ENCODE data around the gene ZNF770. TPM values are rescaled to one million over a fixed set of nuclear protein-coding genes. Genes with fewer than 3 reads are reported as not detected.

Gene ZNF770, protein sequence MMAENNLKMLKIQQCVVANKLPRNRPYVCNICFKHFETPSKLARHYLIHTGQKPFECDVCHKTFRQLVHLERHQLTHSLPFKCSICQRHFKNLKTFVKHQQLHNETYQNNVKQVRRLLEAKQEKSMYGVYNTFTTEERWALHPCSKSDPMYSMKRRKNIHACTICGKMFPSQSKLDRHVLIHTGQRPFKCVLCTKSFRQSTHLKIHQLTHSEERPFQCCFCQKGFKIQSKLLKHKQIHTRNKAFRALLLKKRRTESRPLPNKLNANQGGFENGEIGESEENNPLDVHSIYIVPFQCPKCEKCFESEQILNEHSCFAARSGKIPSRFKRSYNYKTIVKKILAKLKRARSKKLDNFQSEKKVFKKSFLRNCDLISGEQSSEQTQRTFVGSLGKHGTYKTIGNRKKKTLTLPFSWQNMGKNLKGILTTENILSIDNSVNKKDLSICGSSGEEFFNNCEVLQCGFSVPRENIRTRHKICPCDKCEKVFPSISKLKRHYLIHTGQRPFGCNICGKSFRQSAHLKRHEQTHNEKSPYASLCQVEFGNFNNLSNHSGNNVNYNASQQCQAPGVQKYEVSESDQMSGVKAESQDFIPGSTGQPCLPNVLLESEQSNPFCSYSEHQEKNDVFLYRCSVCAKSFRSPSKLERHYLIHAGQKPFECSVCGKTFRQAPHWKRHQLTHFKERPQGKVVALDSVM
- 10 to 100 TPM; 52.1 to 60.3 (median 57.6) TPM for total RNA-seq

DNA sequence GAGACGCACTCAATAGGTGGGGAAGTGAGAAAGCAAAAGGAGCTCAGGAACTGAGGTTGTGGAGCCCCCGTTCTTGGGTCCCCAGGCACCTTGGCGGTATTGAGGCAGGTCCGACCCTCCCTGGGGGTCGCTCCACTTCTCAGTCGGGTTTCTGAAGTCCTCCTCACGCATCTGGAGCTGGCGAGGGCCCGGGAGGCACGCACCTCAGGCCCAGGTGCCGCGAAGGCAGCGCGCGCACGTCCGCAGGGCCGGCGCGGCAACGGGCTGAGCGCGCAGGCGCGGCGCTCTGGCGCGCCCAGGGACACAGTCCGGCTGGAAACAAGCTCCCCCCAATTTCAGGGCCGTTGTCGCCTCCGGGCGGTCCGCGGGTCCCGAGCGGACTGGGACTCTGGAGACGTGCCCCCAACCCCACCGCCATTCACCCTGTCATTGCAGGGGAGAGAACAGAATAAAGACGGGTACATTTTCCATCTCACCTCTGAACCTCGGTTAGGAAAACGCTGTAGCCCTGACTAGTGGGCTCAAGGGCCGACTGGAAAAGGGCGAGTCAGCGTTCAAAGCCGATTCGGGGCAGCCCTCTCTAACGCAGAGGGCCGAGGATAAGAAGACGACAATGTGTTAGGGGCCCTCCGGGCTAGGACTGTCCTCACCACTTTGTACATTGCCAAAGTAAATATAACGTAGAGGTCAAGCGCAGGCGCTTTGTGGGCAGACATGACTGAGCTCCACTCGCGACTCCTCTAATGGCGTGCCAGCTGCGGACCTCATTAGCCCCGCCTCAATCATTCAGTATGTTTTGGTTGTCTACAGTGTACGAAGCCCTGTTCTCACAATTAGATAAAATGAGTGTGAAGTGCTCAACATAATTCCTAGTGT lies at the start of gene ZNF770:
TSS of gene ZNF770 (minus strand) at position 261 of the 876 bp plus-strand sequence. CDS start 4,853 bp downstream, outside the sequence.
- DNase-seq: peak; percentile 78
- peak within 1 kb of the TSS; percentile 95 for H3K4me3 Mint-ChIP-seq
- no peaks in the 10 kb centered on the region for H3K9me3 Mint-ChIP-seq
- peak; percentile 87 to 89 for ATAC-seq
- H3K4me1 Mint-ChIP-seq (ENCODE audit: low read depth): peaks cover 32% of the 10 kb centered on the region
- peaks cover 10% of the 10 kb centered on the region for H3K36me3 Mint-ChIP-seq (ENCODE audit: insufficient read depth)
- H3K27me3 Mint-ChIP-seq (ENCODE audit: low read depth): peaks cover 2% of the 10 kb centered on the region

GRCh38 chr15:35028235-35028984 lies 40.3 kb upstream of the ZNF770 start:
- Mint-ChIP-seq H3K4me3 (no peak overlapping the region), H3K27me3 (ENCODE audit: low read depth) (peaks cover 6% of the 10 kb centered on the region), H3K36me3 (ENCODE audit: insufficient read depth) (no peaks in the 10 kb centered on the region), H3K9me3 (no peaks in the 10 kb centered on the region), H3K4me1 (ENCODE audit: low read depth) (no peaks in the 10 kb centered on the region)
- DNase-seq: no peak
- ATAC-seq: no peak

DNA sequence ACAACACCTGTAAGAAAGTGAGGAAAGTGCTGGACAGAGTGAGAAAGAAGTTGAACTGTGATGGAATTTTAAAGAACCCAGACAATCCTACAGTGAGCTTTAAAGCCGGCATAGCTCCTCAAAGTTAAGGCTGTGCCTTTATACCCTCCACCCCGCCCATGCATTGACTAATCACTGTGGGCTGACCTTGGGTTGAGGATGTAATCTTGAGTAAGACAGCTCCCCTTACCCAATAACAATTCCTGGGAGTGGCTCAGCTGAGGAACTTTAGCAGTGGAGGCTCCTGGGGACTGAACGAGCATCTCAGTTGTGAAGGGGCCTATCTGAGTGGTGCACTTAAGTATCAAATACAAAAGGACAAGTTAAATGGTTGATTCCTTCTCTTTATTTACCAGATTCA lies 35.7 kb upstream of the ZNF770 start:
- no peak overlapping the region for H3K4me3 Mint-ChIP-seq
- DNase-seq (no peak), ATAC-seq (no peak)
- H3K9me3 Mint-ChIP-seq: no peaks in the 10 kb centered on the region
- no peaks in the 10 kb centered on the region for H3K36me3 Mint-ChIP-seq (ENCODE audit: insufficient read depth)
- H3K4me1 Mint-ChIP-seq (ENCODE audit: low read depth): no peaks in the 10 kb centered on the region
- peaks cover 2% of the 10 kb centered on the region for H3K27me3 Mint-ChIP-seq (ENCODE audit: low read depth)

DNA sequence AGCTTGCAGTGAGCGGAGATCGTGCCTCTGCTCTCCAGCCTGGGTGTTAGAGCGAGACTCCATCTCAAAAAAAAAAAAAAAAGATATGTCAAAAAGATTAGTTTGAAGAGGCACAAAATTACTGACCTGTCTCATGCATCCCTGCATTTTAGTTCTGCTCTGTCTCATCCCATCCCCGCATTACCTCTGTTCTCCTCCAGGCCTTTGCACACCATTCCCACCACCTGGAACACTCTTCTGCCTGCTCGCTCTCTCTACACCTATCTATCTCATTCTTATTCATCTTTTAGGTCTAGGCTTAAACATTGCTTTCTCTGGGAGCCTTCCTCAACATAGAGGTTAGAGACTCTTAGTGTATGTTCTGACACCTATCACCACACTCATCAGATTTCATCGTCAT lies 32.9 kb upstream of the ZNF770 start:
- no peaks in the 10 kb centered on the region for H3K36me3 Mint-ChIP-seq (ENCODE audit: insufficient read depth)
- no peaks in the 10 kb centered on the region for H3K9me3 Mint-ChIP-seq
- H3K4me3 Mint-ChIP-seq: no peak overlapping the region
- no peaks in the 10 kb centered on the region for H3K4me1 Mint-ChIP-seq (ENCODE audit: low read depth)
- DNase-seq (no peak), ATAC-seq (no peak)
- peaks cover 2% of the 10 kb centered on the region for H3K27me3 Mint-ChIP-seq (ENCODE audit: low read depth)

DNA sequence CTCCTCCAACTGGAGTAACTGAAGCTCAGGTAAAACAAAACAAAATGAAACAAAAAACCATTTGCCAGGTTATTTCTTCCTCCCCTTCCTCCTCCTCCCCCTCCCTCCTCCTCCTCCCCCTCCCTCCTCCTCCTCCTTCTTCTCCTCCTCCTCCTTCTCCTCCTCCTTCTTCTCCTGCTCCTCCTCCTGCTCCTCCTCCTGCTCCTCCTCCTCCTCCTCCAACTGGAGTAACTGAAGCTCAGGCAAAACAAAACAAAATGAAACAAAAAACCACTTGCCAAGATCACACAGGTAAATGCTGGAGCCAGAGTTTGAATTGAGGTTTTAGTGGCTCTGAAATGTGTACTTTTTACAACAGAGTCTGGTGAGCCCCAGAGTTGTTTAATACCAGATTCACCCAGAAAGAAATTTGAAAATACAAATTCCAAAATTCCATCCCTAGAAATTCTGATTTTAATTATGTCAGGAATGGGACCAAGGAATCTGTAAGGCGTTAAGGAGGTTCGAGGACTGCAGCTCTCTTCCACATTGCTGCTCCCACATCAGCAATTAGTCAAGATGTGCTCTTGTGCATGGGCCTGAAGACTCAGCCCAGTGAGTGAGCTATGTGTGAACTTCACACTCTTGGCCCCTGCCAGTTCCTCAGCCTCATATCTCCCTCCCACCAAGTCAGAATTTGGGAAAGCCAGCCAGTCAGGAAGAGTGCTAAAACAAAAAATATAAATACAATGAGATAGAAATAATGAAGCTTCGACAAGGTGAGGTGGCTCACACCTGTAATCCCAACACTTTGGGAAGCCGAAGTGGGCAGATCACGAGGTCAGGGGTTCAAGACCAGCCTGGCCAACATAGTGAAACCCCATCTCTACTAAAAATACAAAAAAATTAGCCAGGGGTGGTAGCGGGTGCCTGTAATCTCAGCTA lies 31.6 kb upstream of the ZNF770 start:
- H3K27me3 Mint-ChIP-seq (ENCODE audit: low read depth): peaks cover 2% of the 10 kb centered on the region
- no peaks in the 10 kb centered on the region for H3K36me3 Mint-ChIP-seq (ENCODE audit: insufficient read depth)
- H3K4me3 Mint-ChIP-seq: no peak overlapping the region
- H3K9me3 Mint-ChIP-seq: no peaks in the 10 kb centered on the region
- DNase-seq (no peak), ATAC-seq (no peak)
- H3K4me1 Mint-ChIP-seq (ENCODE audit: low read depth): no peaks in the 10 kb centered on the region

- H3K27me3 Mint-ChIP-seq (ENCODE audit: low read depth): peaks cover 4% of the 10 kb centered on the region
- H3K36me3 Mint-ChIP-seq (ENCODE audit: insufficient read depth): no peaks in the 10 kb centered on the region
- H3K4me3 Mint-ChIP-seq: no peak overlapping the region
- H3K9me3 Mint-ChIP-seq: no peaks in the 10 kb centered on the region
- no peaks in the 10 kb centered on the region for H3K4me1 Mint-ChIP-seq (ENCODE audit: low read depth)
- DNase-seq (no peak), ATAC-seq (no peak)
These were observed 26.2 kb upstream of the ZNF770 start for GRCh38 chr15:35014241-35014640.

DNA sequence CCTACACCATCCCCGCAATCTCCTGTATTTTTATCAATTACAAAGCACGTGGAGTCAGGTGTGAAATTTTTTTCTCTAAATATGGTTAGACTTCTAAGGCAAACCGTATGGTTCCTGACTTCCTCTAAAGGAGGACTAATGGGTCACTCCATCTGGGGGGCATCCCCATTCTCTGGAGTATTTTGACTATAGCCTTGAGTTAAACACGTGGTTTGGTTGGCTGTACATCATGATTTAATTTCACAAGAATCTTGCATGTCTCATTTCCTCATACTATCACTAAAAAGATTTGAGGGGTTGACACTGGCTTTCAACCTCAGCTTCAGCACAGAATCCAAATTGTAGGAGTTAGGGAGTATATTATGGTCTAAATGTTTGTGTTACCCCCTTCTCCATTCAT lies 25.3 kb upstream of the ZNF770 start:
- DNase-seq (no peak), ATAC-seq (no peak)
- no peaks in the 10 kb centered on the region for H3K9me3 Mint-ChIP-seq
- no peaks in the 10 kb centered on the region for H3K36me3 Mint-ChIP-seq (ENCODE audit: insufficient read depth)
- no peak overlapping the region for H3K4me3 Mint-ChIP-seq
- H3K27me3 Mint-ChIP-seq (ENCODE audit: low read depth): peaks cover 4% of the 10 kb centered on the region
- H3K4me1 Mint-ChIP-seq (ENCODE audit: low read depth): no peaks in the 10 kb centered on the region

- Mint-ChIP-seq H3K27me3 (ENCODE audit: low read depth) (no peaks in the 10 kb centered on the region), H3K9me3 (no peaks in the 10 kb centered on the region), H3K36me3 (ENCODE audit: insufficient read depth) (no peaks in the 10 kb centered on the region), H3K4me3 (no peak overlapping the region), H3K4me1 (ENCODE audit: low read depth) (no peaks in the 10 kb centered on the region)
- DNase-seq (no peak), ATAC-seq (no peak)
These were observed 19.3 kb upstream of the ZNF770 start for GRCh38 chr15:35007397-35007796.

DNA sequence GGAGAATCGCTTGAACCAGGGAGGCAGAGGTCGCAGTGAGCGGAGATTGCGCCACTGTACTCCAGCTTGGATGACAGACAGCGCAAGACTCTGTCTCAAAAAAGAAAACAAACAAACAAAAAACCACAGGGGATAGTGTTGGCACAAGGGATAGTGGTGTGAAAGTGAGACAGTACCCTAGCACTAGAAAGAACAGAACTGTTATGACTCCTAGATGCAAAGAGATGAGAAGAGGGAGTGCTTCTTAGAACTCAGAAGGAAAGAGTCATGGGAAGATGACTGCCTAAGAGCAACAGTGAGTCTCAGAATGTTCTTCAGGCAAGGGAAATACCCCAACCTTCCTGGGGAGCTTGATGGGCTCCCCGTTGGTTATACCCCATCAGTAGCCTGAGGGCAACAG lies 17.8 kb upstream of the ZNF770 start:
- Mint-ChIP-seq H3K36me3 (ENCODE audit: insufficient read depth) (no peaks in the 10 kb centered on the region), H3K4me1 (ENCODE audit: low read depth) (no peaks in the 10 kb centered on the region), H3K9me3 (no peaks in the 10 kb centered on the region), H3K27me3 (ENCODE audit: low read depth) (no peaks in the 10 kb centered on the region), H3K4me3 (no peak overlapping the region)
- DNase-seq: no peak
- ATAC-seq: no peak

GRCh38 chr15:35003928-35004327 lies 15.8 kb upstream of the ZNF770 start:
- H3K4me3 Mint-ChIP-seq: no peak overlapping the region
- H3K36me3 Mint-ChIP-seq (ENCODE audit: insufficient read depth): no peaks in the 10 kb centered on the region
- H3K4me1 Mint-ChIP-seq (ENCODE audit: low read depth): no peaks in the 10 kb centered on the region

DNA sequence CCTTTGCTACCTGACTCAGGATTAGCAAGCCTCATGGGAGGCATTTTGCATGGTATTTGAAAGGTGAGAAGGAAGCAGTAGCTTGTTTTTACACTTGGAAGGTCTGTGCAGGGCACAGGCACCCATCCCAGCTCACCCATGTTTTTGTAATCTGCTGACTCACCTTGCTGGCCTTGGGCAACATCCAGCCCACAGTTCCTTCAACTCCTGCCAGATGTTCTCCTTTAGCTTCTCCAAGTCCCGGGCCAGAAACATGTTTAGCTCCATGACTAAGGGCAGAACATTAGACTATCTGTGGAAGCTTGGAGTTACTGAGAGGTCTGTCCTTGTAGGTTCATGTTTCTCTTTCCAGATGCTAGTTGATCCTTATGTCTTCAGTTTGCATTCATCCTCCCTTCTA lies 12.4 kb upstream of the ZNF770 start:
- DNase-seq (no peak), ATAC-seq (no peak)
- no peaks in the 10 kb centered on the region for H3K36me3 Mint-ChIP-seq (ENCODE audit: insufficient read depth)
- no peaks in the 10 kb centered on the region for H3K9me3 Mint-ChIP-seq
- peaks cover 8% of the 10 kb centered on the region for H3K27me3 Mint-ChIP-seq (ENCODE audit: low read depth)
- no peak overlapping the region for H3K4me3 Mint-ChIP-seq
- no peaks in the 10 kb centered on the region for H3K4me1 Mint-ChIP-seq (ENCODE audit: low read depth)

More at GRCh38 chr15:35003928-35004327, 15.8 kb upstream of the ZNF770 start:
- Mint-ChIP-seq H3K27me3 (ENCODE audit: low read depth) (no peaks in the 10 kb centered on the region), H3K9me3 (no peaks in the 10 kb centered on the region)
- DNase-seq (no peak), ATAC-seq (no peak)

GRCh38 chr15:34999906-35000305 lies 11.8 kb upstream of the ZNF770 start:
- no peak overlapping the region for H3K4me3 Mint-ChIP-seq
- no peaks in the 10 kb centered on the region for H3K9me3 Mint-ChIP-seq
- peaks cover 11% of the 10 kb centered on the region for H3K27me3 Mint-ChIP-seq (ENCODE audit: low read depth)
- ATAC-seq: no peak
- H3K4me1 Mint-ChIP-seq (ENCODE audit: low read depth): no peaks in the 10 kb centered on the region
- no peak for DNase-seq
- no peaks in the 10 kb centered on the region for H3K36me3 Mint-ChIP-seq (ENCODE audit: insufficient read depth)

- DNase-seq (no peak), ATAC-seq (no peak)
- peaks cover 13% of the 10 kb centered on the region for H3K27me3 Mint-ChIP-seq (ENCODE audit: low read depth)
- H3K9me3 Mint-ChIP-seq: no peaks in the 10 kb centered on the region
- H3K36me3 Mint-ChIP-seq (ENCODE audit: insufficient read depth): no peaks in the 10 kb centered on the region
- H3K4me1 Mint-ChIP-seq (ENCODE audit: low read depth): peaks cover 14% of the 10 kb centered on the region
- H3K4me3 Mint-ChIP-seq: no peak overlapping the region
These were observed 6.8 kb upstream of the ZNF770 start for GRCh38 chr15:34994925-34995324.

All from activated T-cell treated with anti-CD3 and anti-CD28 coated beads, Interleukin-2, amount 50 U/mL, for 4 hours (primary cell).